ENCODE results near the gene DAP.
"Not testable (repeated sequence)": the region's sequence is repeated elsewhere in the genome, so short reads cannot be mapped to it uniquely, and the experiment has no call there.

The DAP gene

GRCh38 chr5:10668697-10669096 lies 92.3 kb downstream of the DAP start:
- DNase-seq, result no peak

DNA sequence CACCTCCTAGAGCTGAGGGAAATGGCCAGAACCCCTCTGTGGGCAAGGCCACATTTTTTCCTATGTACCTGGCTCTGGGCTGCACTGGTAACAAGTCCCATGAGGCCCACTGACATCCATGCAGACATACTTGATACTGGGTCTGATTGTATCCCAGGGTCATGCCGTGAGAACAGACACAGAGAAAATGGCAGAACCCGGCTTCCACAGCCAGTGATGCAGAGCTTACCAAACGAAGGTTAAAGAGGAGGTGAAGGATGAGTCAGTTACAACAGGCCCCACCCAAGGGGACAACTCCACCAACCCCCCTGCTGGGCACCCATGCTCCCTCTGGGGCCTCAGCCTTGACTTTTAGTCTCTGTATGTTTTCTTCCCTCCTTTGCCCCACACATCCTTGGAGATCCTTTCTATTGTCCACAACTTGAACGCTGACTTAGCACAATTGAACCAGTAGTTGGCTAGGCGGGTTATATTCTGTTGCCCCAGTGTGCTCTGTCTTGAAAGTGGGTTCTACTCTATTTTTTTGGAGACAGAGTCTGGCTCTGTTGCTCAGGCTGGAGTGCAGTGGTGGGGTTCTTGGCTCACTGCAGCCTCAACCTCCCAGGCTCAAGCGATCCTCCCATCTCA lies 93.5 kb downstream of the DAP start:
- DNase-seq, result no peak

- DNase-seq, result no peak
Observed at GRCh38 chr5:10666531-10667299, 94.3 kb downstream of the DAP start.

DNA sequence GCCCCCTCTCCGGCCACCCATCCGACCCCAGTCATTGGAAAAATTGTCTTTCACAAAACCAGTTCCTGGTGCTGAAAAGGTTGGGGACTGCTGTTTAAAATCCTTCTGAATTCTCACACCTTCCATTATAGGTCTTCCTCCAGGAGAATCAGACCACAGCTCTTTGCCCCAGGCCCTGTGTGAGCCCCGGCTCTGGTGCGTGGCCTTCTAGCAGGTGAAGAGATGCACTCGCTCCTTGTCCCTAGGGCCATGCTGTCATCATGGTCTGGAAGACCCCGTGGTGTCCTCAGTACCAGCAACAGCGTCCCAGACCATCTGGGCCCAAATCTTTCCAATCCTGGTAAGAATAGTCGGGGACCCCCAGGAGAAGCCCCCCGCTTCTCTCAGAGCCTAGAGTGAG lies 95.2 kb downstream of the DAP start:
- no peak for DNase-seq

GRCh38 chr5:10664180-10664769 lies 96.8 kb downstream of the DAP start:
- DNase-seq, result not testable (repeated sequence)

GRCh38 chr5:10663489-10664179 lies 97.4 kb downstream of the DAP start:
- no peak for DNase-seq

GRCh38 chr5:10662661-10663488 lies 98.2 kb downstream of the DAP start:
- no peak for DNase-seq

- no peak for DNase-seq
Observed at GRCh38 chr5:10662083-10662482, 99.0 kb downstream of the DAP start.

DNA sequence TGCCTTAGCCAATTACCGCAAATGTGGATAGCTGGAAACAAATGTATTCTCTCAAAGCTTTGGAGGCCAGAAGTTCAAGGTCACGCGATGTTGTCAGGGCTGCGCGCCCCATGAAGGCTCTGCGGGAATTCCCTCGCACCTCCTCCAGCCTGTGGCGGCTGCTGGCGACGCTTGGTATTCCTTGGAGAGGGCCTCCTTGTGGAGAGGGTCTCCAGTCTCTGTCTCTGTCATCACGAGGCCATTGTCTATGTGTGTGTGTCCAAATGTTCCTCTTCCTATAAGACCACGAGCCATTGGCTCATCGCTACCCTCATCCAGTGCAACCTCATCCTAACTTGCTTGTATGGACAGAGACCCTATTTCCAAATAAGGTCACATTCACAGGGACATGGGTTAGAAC lies 99.6 kb downstream of the DAP start:
- no peak for DNase-seq

- no peak for DNase-seq
Observed at GRCh38 chr5:10660720-10661387, 100.2 kb downstream of the DAP start.

- no peak for DNase-seq
Observed at GRCh38 chr5:10660135-10660534, 100.9 kb downstream of the DAP start.

DNA sequence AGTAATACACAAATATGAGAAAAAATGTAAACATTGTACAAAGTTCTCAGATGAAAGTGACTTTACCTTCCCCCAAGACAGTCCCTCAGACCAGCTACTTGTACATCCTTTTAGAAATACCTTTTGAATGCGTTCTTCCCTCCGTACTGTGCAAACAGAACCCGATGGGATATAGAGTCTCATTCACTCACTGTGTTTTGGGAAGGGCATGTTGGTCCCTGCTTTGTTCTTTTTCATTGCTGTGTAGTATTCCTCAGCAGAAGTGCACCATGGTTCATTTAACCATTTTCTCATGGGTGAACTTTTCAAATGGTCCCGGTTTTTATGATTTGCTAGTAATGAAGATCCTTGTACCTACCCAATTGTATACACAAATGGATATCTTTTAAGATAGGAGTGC lies 102.8 kb downstream of the DAP start:
- no peak for DNase-seq

- no peak for DNase-seq
Observed at GRCh38 chr5:10655972-10656830, 104.8 kb downstream of the DAP start.

GRCh38 chr5:10655161-10655971 lies 105.7 kb downstream of the DAP start:
- no peak for DNase-seq

DNA sequence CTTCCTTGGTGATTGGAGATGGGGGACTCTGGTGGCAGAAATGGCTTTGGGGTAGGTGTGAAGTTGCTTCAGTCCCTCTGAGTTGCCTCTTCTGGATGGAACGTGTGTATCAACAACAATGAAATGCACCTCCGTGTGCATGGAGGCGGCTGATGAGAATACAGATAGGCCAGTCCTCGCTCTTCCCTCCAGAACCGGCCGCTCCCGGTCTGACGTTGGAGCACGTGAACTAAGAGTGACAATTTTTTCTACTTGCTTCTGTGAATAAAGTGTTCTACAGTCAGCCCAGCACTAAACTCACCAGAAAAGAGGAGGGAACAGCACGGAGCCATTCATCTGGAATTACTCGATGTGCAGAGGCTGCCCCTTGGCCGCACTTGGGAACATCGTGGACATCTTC lies 106.5 kb downstream of the DAP start:
- DNase-seq, result no peak

GRCh38 chr5:10653751-10654400 lies 107.2 kb downstream of the DAP start:
- DNase-seq, result no peak

DNA sequence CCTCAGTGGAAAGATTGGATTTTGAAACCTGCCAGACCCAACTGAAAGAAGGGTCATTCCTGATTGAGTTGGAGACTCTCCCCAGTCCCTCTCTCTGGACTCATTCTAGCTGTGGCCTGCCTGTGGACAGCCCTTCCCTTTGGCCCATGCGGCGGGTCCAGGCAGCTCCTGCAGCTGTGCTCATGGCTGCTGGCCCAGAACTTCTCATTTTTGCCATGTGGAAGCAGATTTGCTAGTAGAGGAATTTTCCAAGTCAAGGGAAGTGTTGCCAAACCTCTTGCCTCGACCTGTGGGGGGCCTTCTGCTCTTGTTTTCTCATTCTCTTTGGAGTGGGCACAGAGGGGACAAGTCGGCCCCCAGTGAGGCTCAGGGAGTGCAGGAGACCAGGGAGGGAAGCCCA lies 108.0 kb downstream of the DAP start:
- no peak for DNase-seq

GRCh38 chr5:10652606-10653005 lies 108.4 kb downstream of the DAP start:
- DNase-seq, result no peak

DNA sequence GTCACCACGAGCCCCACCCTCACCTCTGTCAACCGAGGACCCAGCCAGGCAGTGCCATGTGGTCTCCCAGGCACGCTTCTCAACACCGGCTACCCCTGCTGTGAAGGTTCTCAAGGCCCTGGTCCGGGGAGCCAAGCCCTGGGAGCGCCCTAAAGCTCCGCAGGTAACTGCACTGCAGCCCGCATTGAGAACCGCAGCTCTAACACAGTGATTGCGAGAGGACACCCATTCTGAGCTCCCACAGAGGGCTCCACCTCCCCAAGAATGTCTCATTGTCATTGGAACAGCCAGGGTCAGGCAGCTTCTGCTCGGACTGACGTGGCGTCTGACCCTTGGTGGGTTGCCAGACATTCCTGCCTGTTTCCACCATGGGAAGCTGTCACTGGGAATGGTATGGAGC lies 108.9 kb downstream of the DAP start:
- DNase-seq, result no peak

Data from bone marrow (tissue), 2 donors.